NCI-H2081 (cell line): Measurements from ENCODE around the gene BRD4.

Experiments used
- DNase-seq, 2 experiments: peaks; one replicate each; lab custom pipeline; 2025; lab: John Stamatoyannopoulos, UW

Gene BRD4

DNA sequence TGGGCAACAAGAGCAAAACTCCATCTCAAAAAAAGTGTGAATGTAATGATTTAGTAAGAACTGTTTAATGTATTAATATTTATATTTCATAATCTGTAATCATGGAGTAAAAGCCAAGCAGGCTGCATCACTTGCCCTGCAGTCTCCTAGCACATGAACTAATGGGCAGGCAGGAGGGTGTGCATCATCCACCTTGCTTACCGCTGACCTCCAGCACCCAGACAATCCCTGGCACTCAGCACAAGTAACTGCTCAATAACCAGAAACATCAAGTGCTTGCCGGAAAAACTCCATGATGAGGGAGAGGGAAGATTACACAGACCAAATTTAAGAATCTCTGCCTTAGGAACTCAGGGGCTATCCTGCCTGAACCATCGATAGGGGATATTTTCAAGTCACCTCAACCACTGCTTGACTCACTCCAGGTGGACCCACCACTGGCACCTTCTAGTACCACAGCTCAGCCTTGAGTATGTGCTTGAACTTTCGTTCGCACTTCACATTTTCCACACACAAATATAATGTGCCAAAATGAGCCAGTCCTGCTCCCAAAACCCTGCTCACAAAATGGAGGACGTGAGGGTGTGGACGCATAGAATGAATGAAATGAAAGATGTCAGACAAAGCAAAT, 18.6 kb downstream of the BRD4 start:
- no peak for DNase-seq

GRCh38 chr19:15307169-15307568, 25.2 kb downstream of the BRD4 start:
- DNase-seq = no peak

DNA sequence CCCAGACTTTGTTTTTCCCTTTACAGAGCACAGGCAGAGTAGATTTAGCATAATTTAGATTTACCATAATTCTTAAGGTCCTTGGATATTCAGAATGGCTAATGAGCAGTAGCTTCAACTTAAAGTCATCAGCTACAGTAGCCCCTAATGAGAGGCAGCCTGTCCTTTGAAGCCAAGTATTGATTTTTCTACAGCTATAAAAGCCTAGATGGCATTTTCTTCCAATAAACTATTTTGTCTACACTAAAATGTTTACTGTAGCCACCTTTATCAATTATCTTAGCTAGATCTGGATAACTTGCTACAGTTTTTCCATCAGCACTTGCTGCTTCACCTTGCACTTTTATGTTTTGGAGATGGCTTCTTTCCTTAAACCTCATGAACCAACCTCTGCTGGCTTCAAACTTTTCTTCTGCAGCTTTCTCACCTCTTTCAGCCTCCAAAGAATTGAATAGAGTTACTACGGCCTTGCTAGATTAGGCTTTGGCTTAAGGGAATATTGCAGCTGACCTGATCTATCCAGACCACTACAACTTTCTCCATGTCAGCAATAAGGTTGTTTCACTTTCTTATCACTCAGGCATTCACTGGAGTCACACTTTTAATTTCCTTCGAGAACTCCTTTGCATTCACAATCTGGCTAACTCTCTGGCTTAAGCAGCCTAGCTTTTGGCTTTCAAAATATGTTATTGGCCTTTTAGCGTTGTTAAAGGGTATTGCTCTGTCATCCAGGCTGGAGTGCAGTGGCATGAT, 26.6 kb downstream of the BRD4 start:
- no peak for DNase-seq

GRCh38 chr19:15304140-15304705, 28.1 kb downstream of the BRD4 start:
- DNase-seq = peak; percentile 8 to 41

- no peak for DNase-seq
Measured at GRCh38 chr19:15303105-15303780, 29.1 kb downstream of the BRD4 start.

DNA sequence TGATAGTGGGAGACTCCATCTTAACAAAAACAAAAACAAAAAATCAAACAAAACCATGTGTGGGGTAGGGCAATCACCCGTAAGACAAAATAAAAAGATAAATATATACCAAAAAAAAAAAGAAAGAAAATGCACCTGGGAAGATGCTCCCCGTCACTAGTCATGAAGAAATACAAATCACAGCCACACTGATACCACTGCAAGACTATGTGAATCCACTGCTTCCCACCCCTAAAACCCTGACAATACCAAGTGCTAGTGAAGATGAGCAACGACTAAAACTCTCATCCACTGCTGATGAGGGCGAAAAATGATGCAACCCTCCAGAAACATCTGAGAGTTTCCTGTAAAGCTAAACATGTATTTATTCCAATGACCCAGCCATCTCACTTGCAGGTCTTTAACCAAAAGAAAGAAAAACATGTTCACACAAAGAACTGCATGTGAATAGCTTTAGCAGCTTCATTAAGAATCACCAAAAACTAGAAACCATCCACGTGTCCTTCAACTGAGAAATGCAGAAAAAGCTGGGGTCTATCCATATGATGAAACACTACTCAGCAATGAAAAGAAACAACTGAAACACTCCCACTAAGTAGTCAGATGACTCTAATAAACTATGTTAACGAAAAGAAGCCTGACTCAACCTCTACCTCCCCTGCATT, 31.7 kb downstream of the BRD4 start:
- no peak for DNase-seq

- no peak for DNase-seq
Measured at GRCh38 chr19:15299568-15300409, 32.5 kb downstream of the BRD4 start.

DNA sequence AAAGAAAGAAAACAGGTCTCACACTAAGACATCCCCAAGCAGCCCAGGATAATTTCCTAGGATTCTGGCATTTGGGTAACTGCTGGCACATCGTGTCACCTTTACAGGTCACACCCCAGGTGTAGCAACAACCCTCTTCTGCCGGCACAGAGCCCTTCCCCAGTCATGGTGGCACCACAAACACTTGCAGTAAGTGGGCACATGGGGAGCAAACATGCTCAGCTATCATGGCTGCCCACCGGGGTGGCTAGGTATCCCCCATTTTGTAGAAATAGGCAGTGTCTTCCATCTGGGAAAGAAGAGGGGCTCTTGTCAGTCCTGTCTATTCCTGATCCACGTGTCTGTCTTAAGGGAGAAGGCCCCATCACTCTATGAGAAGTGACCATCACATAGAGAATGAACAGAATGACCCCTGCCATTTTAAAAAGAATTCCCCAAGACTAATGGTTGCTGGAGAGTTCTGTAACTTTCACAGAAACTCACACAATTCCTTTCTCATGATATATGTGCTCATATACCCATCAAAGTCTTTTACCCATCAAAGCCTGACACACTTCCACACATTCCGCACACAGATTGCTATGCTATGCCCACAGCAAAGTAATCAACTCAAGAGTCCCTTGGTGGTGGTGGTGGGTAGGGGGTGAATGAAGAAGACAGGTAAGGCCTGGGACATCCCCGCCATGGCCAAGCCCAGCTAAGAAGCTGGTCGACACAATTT, 33.3 kb downstream of the BRD4 start:
- no peak for DNase-seq

- DNase-seq = peak; percentile 27 to 58
Measured at GRCh38 chr19:15297416-15298224, 34.7 kb downstream of the BRD4 start.

DNA sequence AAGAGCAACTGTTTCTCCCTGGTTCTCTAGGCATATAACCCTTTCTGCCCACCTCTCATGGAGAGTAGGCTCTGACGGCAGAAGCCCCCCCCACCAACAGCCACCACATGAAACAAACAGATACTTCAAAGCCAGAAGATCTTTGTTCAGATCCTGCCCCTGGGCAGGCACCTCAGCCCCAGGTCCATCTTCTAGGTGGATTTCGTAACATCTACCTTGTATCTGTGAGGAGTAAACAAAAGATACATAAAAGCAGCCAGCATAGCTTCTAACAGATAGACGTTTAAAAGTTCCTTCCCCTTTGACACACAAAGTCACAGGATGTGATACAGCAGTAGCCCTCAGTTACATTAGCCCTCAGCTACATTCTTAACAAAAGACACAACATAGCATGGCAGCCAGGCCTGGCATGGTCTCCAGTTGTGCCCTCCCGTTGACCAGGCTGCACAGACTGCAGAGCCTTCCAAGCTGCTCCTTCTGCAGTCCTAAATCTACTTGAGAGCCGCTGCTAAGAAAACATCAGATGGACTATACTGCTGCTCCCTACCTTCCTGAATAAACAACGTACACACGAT, 35.4 kb downstream of the BRD4 start:
- no peak for DNase-seq

DNA sequence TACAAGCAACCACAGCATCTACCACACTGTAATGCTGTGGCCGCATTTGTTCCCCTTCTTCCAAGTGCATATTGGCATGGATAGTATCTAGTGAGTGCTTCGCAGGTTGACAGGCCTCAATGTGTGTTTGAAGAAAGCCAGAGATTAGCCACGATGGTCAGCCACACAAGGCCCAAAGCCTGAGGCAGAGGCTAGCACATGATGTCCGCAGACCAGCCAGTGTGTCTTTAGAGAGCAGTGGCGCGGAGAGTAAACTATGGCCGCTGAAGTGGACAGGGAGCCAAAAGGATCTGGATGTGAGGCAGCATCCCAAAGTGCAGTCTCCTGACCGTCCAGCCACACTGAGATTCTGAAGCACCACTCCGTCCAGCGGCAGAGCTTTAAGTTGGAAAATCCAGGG, 36.0 kb downstream of the BRD4 start:
- no peak for DNase-seq

GRCh38 chr19:15294561-15294990, 37.8 kb downstream of the BRD4 start:
- DNase-seq = no peak

GRCh38 chr19:15293781-15294491, 38.4 kb downstream of the BRD4 start:
- no peak for DNase-seq

GRCh38 chr19:15292847-15293582, 39.3 kb downstream of the BRD4 start:
- DNase-seq = peak; percentile 21 to 57

- DNase-seq = no peak
Measured at GRCh38 chr19:15292140-15292539, 40.2 kb downstream of the BRD4 start.

DNA sequence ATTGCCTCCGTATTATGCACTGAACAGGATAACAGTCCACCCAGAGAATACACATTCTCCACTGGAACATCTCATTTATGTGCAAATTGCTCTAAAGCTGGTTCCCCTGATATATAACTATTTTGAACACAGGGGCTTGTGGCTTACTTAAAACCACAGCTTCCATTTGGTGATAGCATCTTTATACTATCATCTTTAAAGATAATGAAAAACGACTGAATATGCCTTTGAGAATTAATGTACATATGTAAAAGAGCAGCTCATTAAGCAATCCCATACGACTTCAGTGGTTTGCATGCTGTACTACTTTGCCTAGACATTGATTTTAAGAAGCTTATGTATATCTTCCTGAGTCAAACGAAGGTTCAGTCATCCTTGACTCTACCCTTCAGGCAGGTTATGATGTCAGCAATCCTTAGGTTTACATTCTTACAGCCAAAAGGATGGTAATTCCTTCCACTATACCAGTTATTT, 40.8 kb downstream of the BRD4 start:
- DNase-seq = no peak

DNA sequence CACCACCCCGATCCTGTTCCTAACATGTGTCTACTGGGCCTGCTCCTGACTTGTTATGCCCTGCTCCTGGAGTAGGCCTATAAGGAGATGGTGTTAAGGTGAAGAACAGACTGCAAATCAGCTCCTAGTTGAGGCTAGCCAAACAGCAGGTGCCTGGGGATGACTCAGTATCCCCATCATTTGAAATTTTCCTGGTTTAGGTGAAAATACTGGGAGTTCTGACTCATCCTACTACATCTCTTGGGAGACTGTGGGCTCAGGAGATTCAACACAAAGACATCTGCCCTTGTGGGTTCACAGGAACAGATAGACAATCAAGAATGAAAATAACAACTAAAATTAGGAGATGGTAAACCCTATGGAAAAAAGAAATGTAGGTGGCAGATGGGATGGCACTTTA, 41.2 kb downstream of the BRD4 start:
- DNase-seq = no peak

- no peak for DNase-seq
Measured at GRCh38 chr19:15290166-15290565, 42.2 kb downstream of the BRD4 start.
